Breast epithelium (tissue), 3 donors: ENCODE data around the gene TSPAN7.

ENCODE experiments used
- CTCF ChIP-seq, 3 donors: fragments of 450-650 bp; IDR thresholded peaks; one replicate each; pipeline ENCODE4 v1.5.1; 2016 to 2017; ENCODE audit warnings: antibody characterized with exemption in 3 of 3, mild to moderate bottlenecking in 3 of 3, moderate library complexity in 3 of 3
- POLR2A ChIP-seq: fragments of 450-650 bp; IDR thresholded peaks from one replicate; pipeline ENCODE4 v1.6.1; 2016; ENCODE audit warnings: antibody characterized with exemption, mild to moderate bottlenecking, moderate library complexity

DNA sequence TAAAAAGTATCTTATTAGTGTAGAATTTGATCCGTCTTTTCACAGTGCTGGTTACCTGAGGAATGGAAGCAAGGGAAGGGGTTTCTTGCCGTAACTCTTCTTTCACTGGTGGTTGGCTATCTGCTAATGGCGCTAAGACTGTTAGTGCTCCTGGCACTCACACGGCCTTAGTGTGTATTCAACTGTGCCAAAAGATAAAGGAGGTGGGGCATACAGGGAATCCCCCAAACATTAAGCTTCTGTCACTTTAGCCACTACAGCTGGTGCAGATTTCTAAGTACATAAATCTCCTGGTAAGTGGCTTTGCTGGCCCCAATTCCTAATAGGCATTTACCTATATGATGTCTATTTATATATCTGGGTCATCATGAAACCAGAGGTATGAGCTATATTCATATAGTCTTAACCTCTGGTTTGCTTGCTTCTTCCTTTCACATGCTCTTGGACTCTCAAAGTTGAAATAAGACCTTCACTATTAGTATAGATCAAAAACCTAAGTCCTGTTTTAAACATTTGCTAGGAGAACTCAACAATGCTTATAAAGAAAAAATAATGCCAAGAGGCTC, 95.1 kb downstream of the TSPAN7 start:
- TF ChIP-seq POLR2A (no peak), CTCF (IDR thresholded peaks at IDR 0.05) (no peak)
